ENCODE results near the gene CLSTN2. TPM values are rescaled to one million over a fixed set of nuclear protein-coding genes. Genes with fewer than 3 reads are reported as not detected.

CLSTN2 gene
- total and polyA plus RNA-seq, 8 donors = 0.31 to 1.1 (median 0.61) TPM

- Histone ChIP-seq H3K27ac (no peak overlapping the region), H3K4me1 (no peaks in the 10 kb centered on the region), H3K36me3 (no peaks in the 10 kb centered on the region), H3K27me3 (no peaks in the 10 kb centered on the region), H3K9me3 (no peaks in the 10 kb centered on the region), H3K4me3 (no peak overlapping the region)
- intact Hi-C loops (cut with DNase I) = no loop called here
- no peak for TF ChIP-seq CTCF (IDR thresholded peaks at IDR 0.05)
- ATAC-seq (no peak), DNase-seq (no peak)
These were observed 662.8 kb downstream of the CLSTN2 start for GRCh38 chr3:140597792-140598191.

GRCh38 chr3:140599009-140599408 lies 664.0 kb downstream of the CLSTN2 start:
- ATAC-seq = no peak
- no peak overlapping the region for H3K4me3 ChIP-seq
- H3K27me3 ChIP-seq = no peaks in the 10 kb centered on the region
- H3K4me1 ChIP-seq = no peaks in the 10 kb centered on the region
- TF ChIP-seq CTCF (IDR thresholded peaks at IDR 0.05) = no peak
- no peak overlapping the region for H3K27ac ChIP-seq
- H3K9me3 ChIP-seq = no peaks in the 10 kb centered on the region
- intact Hi-C loops (cut with DNase I) = no loop called here
- no peak for DNase-seq
- H3K36me3 ChIP-seq = no peaks in the 10 kb centered on the region

- Histone ChIP-seq H3K27me3 (no peaks in the 10 kb centered on the region), H3K4me1 (no peaks in the 10 kb centered on the region), H3K4me3 (no peak overlapping the region), H3K9me3 (no peaks in the 10 kb centered on the region), H3K36me3 (no peaks in the 10 kb centered on the region), H3K27ac (no peak overlapping the region)
- TF ChIP-seq CTCF (IDR thresholded peaks at IDR 0.05) = no peak
- DNase-seq = no peak
- intact Hi-C loops (cut with DNase I) = no loop called here
- no peak for ATAC-seq
These were observed 664.5 kb downstream of the CLSTN2 start for GRCh38 chr3:140599496-140599895.

- no peak overlapping the region for H3K4me3 ChIP-seq
- H3K27me3 ChIP-seq = no peaks in the 10 kb centered on the region
- no peaks in the 10 kb centered on the region for H3K9me3 ChIP-seq
- intact Hi-C loops (cut with DNase I) = no loop called here
- no peaks in the 10 kb centered on the region for H3K36me3 ChIP-seq
- H3K27ac ChIP-seq = no peak overlapping the region
- no peak for ATAC-seq
- DNase-seq = no peak
- H3K4me1 ChIP-seq = no peaks in the 10 kb centered on the region
- TF ChIP-seq CTCF (IDR thresholded peaks at IDR 0.05) = no peak
These were observed 666.9 kb downstream of the CLSTN2 start for GRCh38 chr3:140601881-140602280.

- intact Hi-C loops (cut with DNase I) = no loop called here
- Histone ChIP-seq H3K4me1 (no peaks in the 10 kb centered on the region), H3K27ac (no peak overlapping the region), H3K27me3 (no peaks in the 10 kb centered on the region), H3K4me3 (no peak overlapping the region), H3K9me3 (no peaks in the 10 kb centered on the region), H3K36me3 (no peaks in the 10 kb centered on the region)
- TF ChIP-seq CTCF (IDR thresholded peaks at IDR 0.05) = no peak
- ATAC-seq (no peak), DNase-seq (no peak)
These were observed 667.8 kb downstream of the CLSTN2 start for GRCh38 chr3:140602781-140603180.
